Measurements from ENCODE around the gene PSMC2. TPM values are rescaled to one million over a fixed set of nuclear protein-coding genes. Genes with fewer than 3 reads are reported as not detected.

Gene PSMC2
- total RNA-seq, 1 experiment from 2014 or later, result 171 TPM

DNA sequence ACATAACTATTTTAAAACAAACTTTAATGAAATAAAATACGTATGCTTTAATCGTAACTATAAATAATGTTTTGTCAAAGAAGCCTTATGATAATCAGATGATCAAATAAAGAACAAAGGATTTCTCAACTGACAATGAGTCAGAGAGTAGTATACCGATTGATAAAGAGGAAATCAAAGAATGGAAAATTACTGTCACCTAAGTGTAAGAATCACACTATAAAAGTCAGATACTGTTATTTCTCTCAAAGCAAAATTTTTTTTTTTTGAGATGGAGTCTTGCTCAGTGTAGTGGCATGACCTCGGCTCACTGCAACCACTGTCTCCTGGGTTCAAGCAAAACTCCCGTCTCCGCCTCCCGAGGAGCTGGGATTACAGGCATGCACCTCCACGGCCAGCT, 21.7 kb upstream of the PSMC2 start:
- Histone ChIP-seq H3K4me3 (ENCODE audit: low read depth in 2 of 2, low read length in 2 of 2) (no peak overlapping the region), H3K27ac (ENCODE audit: low read length) (no peak overlapping the region), H3K9me3 (ENCODE audit: control insufficient read depth, insufficient read depth, low read depth, low read length) (no peaks in the 10 kb centered on the region), H3K4me1 (ENCODE audit: control insufficient read depth, insufficient read depth, low read length) (no peaks in the 10 kb centered on the region), H3K27me3 (ENCODE audit: control insufficient read depth, insufficient read depth, low read length) (no peaks in the 10 kb centered on the region), H3K36me3 (ENCODE audit: control insufficient read depth, insufficient read depth, low read length) (peaks cover 45% of the 10 kb centered on the region)
- in situ Hi-C loops (cut with HindIII; ENCODE audit: low pct_unique_long_range_greater_than_20kb, low sequenced_read_pairs), result no loop called here
- ATAC-seq, result no peak
- ChIA-PET POLR2A (no interaction called here), CTCF (no interaction called here)
- intact Hi-C loops (cut with micrococcal nuclease; ENCODE audit: unreplicated experiment), result no loop called here
- TF ChIP-seq, protein P1, sequence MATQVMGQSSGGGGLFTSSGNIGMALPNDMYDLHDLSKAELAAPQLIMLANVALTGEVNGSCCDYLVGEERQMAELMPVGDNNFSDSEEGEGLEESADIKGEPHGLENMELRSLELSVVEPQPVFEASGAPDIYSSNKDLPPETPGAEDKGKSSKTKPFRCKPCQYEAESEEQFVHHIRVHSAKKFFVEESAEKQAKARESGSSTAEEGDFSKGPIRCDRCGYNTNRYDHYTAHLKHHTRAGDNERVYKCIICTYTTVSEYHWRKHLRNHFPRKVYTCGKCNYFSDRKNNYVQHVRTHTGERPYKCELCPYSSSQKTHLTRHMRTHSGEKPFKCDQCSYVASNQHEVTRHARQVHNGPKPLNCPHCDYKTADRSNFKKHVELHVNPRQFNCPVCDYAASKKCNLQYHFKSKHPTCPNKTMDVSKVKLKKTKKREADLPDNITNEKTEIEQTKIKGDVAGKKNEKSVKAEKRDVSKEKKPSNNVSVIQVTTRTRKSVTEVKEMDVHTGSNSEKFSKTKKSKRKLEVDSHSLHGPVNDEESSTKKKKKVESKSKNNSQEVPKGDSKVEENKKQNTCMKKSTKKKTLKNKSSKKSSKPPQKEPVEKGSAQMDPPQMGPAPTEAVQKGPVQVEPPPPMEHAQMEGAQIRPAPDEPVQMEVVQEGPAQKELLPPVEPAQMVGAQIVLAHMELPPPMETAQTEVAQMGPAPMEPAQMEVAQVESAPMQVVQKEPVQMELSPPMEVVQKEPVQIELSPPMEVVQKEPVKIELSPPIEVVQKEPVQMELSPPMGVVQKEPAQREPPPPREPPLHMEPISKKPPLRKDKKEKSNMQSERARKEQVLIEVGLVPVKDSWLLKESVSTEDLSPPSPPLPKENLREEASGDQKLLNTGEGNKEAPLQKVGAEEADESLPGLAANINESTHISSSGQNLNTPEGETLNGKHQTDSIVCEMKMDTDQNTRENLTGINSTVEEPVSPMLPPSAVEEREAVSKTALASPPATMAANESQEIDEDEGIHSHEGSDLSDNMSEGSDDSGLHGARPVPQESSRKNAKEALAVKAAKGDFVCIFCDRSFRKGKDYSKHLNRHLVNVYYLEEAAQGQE (IDR thresholded peaks at IDR 0.05; ENCODE audit: insufficient read depth in 1 of 2, low read depth in 2 of 2, low read length in 1 of 2), result no peak
- TF ChIP-seq, protein P2, sequence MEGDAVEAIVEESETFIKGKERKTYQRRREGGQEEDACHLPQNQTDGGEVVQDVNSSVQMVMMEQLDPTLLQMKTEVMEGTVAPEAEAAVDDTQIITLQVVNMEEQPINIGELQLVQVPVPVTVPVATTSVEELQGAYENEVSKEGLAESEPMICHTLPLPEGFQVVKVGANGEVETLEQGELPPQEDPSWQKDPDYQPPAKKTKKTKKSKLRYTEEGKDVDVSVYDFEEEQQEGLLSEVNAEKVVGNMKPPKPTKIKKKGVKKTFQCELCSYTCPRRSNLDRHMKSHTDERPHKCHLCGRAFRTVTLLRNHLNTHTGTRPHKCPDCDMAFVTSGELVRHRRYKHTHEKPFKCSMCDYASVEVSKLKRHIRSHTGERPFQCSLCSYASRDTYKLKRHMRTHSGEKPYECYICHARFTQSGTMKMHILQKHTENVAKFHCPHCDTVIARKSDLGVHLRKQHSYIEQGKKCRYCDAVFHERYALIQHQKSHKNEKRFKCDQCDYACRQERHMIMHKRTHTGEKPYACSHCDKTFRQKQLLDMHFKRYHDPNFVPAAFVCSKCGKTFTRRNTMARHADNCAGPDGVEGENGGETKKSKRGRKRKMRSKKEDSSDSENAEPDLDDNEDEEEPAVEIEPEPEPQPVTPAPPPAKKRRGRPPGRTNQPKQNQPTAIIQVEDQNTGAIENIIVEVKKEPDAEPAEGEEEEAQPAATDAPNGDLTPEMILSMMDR (IDR thresholded peaks at IDR 0.05), result no peak
- TF ChIP-seq TCF7L2 (IDR thresholded peaks at IDR 0.05; ENCODE audit: low read depth, low read length) (no peak), POLR2AphosphoS5 (IDR thresholded peaks at IDR 0.05; ENCODE audit: low read depth, low read length) (no peak), SIN3A (IDR thresholded peaks at IDR 0.05; ENCODE audit: borderline replicate concordance, insufficient read depth, low read depth, low read length) (no peak)
- no peak for DNase-seq (ENCODE audit: low read depth, low spot score)
- no TSS peak for BruUV-seq (replicated peaks)

DNA sequence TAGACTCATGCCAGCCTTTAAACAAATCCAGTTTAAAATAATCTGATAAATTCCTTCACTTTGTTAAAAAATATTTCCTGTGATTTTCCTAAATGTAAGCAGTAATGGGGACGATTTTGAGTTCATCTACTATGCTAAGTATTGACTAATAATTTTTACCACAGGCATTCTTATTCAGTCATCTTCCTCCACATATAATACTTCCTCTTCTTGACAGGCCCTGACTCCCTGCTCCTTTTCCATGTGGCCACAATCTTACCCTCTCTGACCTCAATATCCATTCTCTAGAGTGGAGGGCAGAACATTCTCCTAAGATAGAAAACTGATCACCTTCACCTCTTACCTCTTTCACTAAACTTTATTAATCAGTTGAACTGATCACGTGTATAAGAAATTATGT, 10.7 kb upstream of the PSMC2 start:
- H3K9me3 ChIP-seq (ENCODE audit: control insufficient read depth, insufficient read depth, low read depth, low read length), result no peaks in the 10 kb centered on the region
- H3K36me3 ChIP-seq (ENCODE audit: control insufficient read depth, insufficient read depth, low read length), result peaks cover 36% of the 10 kb centered on the region
- no peaks in the 10 kb centered on the region; the same call in none of the 2 replicates for H3K4me1 ChIP-seq (ENCODE audit: control insufficient read depth, insufficient read depth, low read length)
- ChIA-PET POLR2A (interaction anchor here (0.5 kb wide), 1 partner anchor 31 kb away, joined by 14 read pairs; no protein-coding TSS in a partner anchor), CTCF (no interaction called here)
- intact Hi-C loops (cut with micrococcal nuclease; ENCODE audit: unreplicated experiment) (no loop called here), in situ Hi-C loops (cut with HindIII; ENCODE audit: low pct_unique_long_range_greater_than_20kb, low sequenced_read_pairs) (no loop called here)
- H3K27ac ChIP-seq (ENCODE audit: low read length), result no peak overlapping the region
- DNase-seq (ENCODE audit: low read depth, low spot score) (no peak), ATAC-seq (no peak)
- TF ChIP-seq, protein P1 (IDR thresholded peaks at IDR 0.05; ENCODE audit: insufficient read depth in 1 of 2, low read depth in 2 of 2, low read length in 1 of 2), result no peak
- TF ChIP-seq TCF7L2 (IDR thresholded peaks at IDR 0.05; ENCODE audit: low read depth, low read length), result no peak
- TF ChIP-seq, protein P2 (IDR thresholded peaks at IDR 0.05), result no peak
- no peak for TF ChIP-seq POLR2AphosphoS5 (IDR thresholded peaks at IDR 0.05; ENCODE audit: low read depth, low read length)
- no peak for TF ChIP-seq SIN3A (IDR thresholded peaks at IDR 0.05; ENCODE audit: borderline replicate concordance, insufficient read depth, low read depth, low read length)
- H3K27me3 ChIP-seq (ENCODE audit: control insufficient read depth, insufficient read depth, low read length), result no peaks in the 10 kb centered on the region
- BruUV-seq (replicated peaks), result TSS peak; percentile 27
- H3K4me3 ChIP-seq (ENCODE audit: low read depth in 2 of 2, low read length in 2 of 2), result no peak overlapping the region
